ENCODE results near the gene TMEM131L.
"Not testable (repeated sequence)": the region's sequence is repeated elsewhere in the genome, so short reads cannot be mapped to it uniquely, and the experiment has no call there.

Gene TMEM131L

GRCh38 chr4:153507310-153508073 is 41.3 kb downstream of the TMEM131L start:
- no peak for DNase-seq (ENCODE audit: low spot score)

GRCh38 chr4:153509212-153509611 is 43.1 kb downstream of the TMEM131L start:
- not testable (repeated sequence) for DNase-seq (ENCODE audit: low spot score)

GRCh38 chr4:153509724-153510123 is 43.6 kb downstream of the TMEM131L start:
- no peak for DNase-seq (ENCODE audit: low spot score)

- DNase-seq (ENCODE audit: low spot score) = no peak
These were observed 44.3 kb downstream of the TMEM131L start for GRCh38 chr4:153510252-153511001.

- DNase-seq (ENCODE audit: low spot score) = no peak
These were observed 44.9 kb downstream of the TMEM131L start for GRCh38 chr4:153511104-153511503.

GRCh38 chr4:153512162-153512852 is 46.1 kb downstream of the TMEM131L start:
- no peak for DNase-seq (ENCODE audit: low spot score)

GRCh38 chr4:153512952-153513500 is 46.9 kb downstream of the TMEM131L start:
- no peak for DNase-seq (ENCODE audit: low spot score)

GRCh38 chr4:153513596-153513995 is 47.4 kb downstream of the TMEM131L start:
- DNase-seq (ENCODE audit: low spot score) = no peak

GRCh38 chr4:153514001-153514526 is 47.9 kb downstream of the TMEM131L start:
- no peak for DNase-seq (ENCODE audit: low spot score)

GRCh38 chr4:153514688-153515426 is 48.7 kb downstream of the TMEM131L start:
- DNase-seq (ENCODE audit: low spot score) = no peak

GRCh38 chr4:153517159-153517558 is 51.0 kb downstream of the TMEM131L start:
- DNase-seq (ENCODE audit: low spot score) = no peak

GRCh38 chr4:153518001-153518400 is 51.8 kb downstream of the TMEM131L start:
- no peak for DNase-seq (ENCODE audit: low spot score)

GRCh38 chr4:153518637-153519389 is 52.7 kb downstream of the TMEM131L start:
- no peak for DNase-seq (ENCODE audit: low spot score)

GRCh38 chr4:153519687-153520086 is 53.5 kb downstream of the TMEM131L start:
- no peak for DNase-seq (ENCODE audit: low spot score)

- DNase-seq (ENCODE audit: low spot score) = no peak
These were observed 54.1 kb downstream of the TMEM131L start for GRCh38 chr4:153520227-153520626.

- DNase-seq (ENCODE audit: low spot score) = no peak
These were observed 54.7 kb downstream of the TMEM131L start for GRCh38 chr4:153520801-153521329.

GRCh38 chr4:153521478-153521877 is 55.3 kb downstream of the TMEM131L start:
- DNase-seq (ENCODE audit: low spot score) = no peak

GRCh38 chr4:153521999-153522801 is 56.0 kb downstream of the TMEM131L start:
- DNase-seq (ENCODE audit: low spot score) = no peak

GRCh38 chr4:153522802-153523094 is 56.6 kb downstream of the TMEM131L start:
- no peak for DNase-seq (ENCODE audit: low spot score)

Measured in putamen (tissue), 1 donor.